GM18870 (cell line): ENCODE results near the gene MTG2.
"Not testable (repeated sequence)": the region's sequence is repeated elsewhere in the genome, so short reads cannot be mapped to it uniquely, and the experiment has no call there.

ENCODE experiments used
- ATAC-seq: cut with Tn5 transposase; IDR thresholded peaks from one replicate; pipeline ENCODE4 v1.9.1; 2021; ENCODE audit warnings: moderate library complexity; ENCODE audit not compliant: unreplicated experiment

The MTG2 gene

DNA sequence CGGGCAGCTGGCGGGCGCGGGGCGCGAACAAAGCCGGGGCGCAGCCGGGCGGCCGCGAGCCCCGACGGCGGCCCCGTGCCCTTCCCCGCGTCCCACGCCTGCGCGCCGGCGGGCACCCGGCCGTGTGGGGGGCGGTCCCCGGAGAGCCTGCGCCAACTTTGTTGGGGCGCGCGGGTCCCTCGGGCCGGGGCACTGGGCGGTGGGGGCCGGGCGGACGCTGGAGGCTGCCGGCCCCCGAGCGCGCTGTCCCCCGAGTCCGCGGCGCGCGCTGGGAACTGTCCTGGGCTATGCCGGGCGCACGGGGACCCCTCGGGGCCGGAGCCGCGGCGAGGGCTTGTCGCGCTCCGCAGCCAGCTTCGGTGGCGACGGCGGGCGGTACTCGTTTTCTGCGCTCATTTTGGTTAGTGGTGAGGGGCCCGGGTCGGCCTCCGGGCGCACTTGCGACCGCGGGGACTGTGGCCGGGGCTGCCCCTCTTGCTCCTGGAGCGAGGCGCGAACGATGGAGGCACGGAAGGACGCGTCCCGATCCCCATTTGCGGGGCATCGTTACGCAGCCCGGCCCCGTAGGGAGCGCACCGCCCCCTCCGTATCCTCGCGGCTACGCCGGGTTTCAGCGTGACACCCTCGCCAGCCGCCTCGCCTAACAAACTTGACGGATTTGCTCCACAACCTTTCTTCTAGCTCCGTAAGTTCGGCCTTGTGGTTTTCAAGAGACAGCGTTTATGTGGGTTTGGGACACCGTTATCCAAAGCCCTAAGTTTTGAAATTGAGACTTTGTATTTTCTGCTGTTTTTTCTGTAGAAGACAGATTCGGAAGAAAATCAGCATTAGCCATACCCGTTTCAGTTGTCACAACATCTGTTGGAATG lies 38.6 kb upstream of the MTG2 start:
- ATAC-seq = no peak

- no peak for ATAC-seq
These were observed 37.2 kb upstream of the MTG2 start for GRCh38 chr20:62145688-62146018.

GRCh38 chr20:62146019-62146755 lies 36.6 kb upstream of the MTG2 start:
- no peak for ATAC-seq

GRCh38 chr20:62147125-62147524 lies 35.7 kb upstream of the MTG2 start:
- ATAC-seq = no peak

- no peak for ATAC-seq
These were observed 35.3 kb upstream of the MTG2 start for GRCh38 chr20:62147528-62147927.

GRCh38 chr20:62148383-62148782 lies 34.4 kb upstream of the MTG2 start:
- ATAC-seq = not testable (repeated sequence)

DNA sequence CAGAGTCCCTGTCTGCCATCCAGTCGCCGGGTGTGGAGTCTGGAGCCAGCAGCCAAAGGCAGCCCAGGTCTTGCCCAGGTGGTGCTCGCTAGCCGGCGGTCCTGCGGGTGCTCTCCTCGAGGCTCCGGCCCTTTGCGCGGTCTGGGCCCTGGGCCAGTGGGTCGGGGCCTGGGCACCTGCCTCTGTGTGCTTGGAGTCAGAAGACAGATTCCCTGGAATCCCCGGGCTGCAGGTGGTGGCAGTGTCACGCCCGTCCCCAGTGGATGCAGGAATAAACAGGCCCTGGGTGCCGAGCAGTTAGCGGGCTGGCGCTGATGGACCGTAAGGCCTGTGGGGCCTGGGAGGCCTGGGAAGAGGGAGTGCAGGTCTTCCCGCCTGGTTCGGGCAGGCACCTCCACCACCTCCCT lies 33.9 kb upstream of the MTG2 start:
- no peak for ATAC-seq

GRCh38 chr20:62149532-62150309 lies 33.1 kb upstream of the MTG2 start:
- ATAC-seq = no peak

DNA sequence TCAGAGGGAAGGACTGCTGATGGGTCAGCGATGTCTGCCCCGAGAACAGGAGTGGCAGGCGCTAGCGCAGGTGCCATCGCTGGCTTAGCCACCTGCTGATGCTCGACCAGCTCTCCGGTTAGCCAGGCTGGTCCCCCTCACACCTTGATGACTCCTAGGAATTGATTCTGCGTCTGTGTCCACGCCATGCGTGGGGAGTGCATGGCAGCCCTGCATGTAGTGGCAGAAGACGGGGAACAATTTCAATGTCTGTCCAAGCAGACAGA lies 32.6 kb upstream of the MTG2 start:
- ATAC-seq = no peak

GRCh38 chr20:62151225-62151624 lies 31.6 kb upstream of the MTG2 start:
- ATAC-seq = no peak

DNA sequence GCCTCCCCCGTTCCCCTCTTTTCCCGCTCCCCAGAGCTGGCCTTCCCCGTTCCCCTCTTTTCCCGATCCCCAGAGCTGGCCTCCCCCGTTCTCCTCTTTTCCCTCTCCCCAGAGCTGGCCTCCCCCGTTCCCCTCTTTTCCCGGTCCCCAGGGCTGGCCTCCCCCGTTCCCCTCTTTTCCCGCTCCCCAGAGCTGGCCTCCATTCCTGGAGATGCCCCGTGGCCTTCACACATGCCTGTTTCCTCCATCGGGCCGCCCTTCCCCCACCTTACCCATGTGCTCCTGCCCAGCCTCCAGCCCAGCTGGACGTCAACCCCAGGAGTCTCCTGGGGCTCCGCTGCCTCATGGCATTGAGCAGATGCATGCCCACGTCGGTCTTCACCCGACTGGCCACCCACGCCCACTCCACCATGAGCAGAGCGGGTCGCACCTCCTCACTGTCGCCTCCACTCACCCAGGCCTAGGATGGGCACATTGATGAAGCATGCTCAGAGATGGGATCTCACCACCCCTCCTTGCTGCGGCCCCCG lies 30.9 kb upstream of the MTG2 start:
- no peak for ATAC-seq

DNA sequence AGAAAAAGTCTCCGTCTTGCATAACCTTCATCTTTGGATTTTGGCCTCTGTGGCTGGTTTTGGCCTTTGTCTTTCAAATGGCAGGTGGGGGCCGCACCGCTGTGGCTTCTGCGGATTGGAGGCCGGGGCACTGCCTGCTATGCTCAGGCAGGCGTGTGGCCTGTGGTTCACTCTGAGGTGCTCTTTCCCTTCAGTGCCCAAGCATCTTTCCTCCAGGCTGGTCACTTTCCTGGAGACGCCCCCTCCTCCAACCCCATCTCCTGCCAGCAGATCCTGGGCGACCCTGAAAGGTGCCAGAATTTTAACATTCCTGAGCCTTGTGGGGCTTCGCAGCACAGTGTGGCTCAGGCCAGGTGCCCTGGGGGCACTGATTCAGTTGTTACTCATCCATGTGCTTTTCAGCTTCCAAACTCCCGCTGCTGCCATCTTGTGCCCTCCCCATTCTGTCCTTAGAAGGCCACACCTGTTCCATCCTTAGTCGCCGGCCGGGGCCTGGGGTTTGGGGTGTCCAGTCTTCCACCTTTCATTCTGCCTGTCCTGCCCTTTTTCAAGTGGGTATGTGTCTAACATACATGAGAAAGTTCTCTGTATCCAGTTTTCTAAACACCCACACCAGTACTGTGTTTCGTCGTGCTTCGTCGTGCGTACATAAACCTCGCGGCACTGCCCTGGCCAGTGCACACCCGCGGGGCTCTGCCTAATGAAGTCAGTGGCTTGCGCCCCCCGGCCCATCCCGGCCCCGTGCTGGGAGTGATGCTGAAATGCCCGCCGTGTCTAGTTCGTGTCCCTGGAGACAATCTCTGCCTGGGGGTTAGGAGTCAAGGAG lies 27.2 kb upstream of the MTG2 start:
- no peak for ATAC-seq

GRCh38 chr20:62156254-62156556 lies 26.6 kb upstream of the MTG2 start:
- no peak for ATAC-seq

DNA sequence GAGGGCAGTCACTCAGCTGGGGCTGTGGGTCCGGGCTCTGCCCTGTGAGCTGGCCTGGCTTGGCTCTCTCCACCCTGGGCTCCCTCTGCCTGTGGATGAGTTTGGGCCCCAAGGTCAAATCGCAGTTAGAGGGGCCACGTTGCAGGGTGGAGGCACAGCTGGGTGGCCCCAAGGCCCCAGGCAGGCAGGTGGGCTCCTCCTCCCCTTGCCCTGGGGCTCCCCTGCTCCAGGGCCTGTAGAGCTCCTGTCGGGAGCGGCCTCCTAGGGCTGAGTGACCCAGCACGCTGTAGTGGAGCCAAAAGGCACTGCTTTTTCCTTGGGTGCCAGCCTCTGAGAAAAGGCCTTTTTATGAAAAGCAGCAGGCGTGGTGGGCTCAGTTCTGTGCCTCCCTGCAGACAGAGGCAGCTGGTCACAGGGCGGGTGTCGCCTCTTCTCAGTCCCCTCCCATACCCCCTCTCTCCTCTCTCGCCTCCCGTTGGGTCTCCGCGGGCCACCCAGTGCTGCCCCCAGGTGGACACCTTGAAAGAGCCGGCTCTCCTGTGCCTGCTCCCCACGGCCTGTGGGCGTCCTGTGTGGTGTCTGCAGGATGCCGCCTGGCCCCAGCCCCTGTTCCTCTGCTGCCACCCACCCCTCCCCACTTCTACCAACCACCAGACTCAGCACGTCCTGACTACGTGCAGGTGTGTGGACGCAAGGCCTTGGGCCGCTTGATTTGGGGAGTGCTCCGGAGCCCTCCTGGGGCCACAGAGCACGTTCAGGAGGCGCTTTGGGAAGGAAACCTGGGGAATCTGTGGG lies 26.0 kb upstream of the MTG2 start:
- no peak for ATAC-seq

DNA sequence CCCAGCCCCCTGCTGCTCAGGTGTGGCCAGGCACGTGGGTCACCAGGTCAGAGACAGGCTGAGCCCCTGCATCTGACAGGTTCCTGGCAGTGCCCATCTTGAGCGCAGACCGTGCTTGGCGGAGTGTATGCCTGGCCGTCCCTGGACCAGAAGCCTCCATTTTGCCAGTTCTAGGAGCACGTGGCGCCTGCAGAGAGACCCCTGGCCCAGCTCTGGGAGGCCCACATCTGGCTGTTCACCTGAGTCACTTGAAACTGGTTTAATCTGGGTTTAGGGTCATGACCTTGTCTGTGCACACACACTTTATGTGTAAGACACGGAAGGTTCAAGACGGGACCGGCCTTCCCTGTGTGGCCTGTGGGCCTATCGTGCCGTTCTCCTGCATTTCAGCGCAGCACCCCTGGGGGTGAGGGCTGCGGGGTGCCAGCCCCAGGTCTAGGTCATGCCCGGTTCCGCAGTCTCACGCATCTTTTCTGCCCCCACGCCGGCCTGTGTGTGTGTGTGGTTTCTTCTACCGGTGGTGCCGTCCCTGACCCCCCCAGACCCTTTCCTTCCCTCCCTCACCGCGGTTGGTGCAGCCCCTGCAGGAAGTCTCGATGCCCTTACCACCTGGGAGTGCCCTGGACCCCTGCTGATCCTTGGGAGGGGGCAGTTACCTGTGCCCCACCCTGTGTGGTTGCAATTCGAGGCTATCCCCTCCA lies 25.3 kb upstream of the MTG2 start:
- no peak for ATAC-seq

DNA sequence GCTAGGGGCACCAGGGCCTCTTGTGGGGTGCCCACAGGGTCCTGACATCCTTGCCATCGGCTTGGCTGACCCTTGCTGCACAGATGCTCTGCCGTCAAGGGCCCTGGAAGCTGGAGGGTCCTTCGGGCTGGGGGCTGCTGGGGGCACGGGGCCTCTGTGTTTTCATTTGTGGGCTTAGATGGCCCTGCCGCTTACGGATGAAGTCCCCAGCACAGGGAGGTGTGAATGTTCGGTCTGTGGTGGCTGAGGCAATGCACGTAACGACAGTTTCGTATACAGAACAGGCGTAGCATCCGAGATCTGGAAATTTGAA lies 24.8 kb upstream of the MTG2 start:
- ATAC-seq = no peak

GRCh38 chr20:62158541-62158940 lies 24.3 kb upstream of the MTG2 start:
- ATAC-seq = no peak

DNA sequence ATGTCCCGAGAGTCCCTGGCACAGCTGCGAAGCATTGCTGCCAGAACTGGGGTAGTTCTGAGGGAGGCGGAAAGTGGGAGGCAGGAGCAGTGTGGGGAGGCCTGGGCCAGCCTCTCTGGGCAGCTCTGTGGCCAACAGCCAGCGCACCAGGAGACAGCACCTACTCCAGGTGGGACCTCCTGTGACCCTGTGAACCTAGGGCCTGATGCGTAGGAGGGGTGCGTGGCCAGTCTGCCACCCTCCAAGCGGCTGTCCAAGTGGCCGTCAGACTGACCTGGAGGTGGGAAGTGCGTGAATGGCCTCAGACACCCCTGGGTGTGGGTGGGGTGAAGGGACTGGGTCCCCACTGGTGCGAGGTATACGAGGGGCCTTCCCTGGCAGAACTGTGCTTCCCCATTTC lies 23.8 kb upstream of the MTG2 start:
- no peak for ATAC-seq

DNA sequence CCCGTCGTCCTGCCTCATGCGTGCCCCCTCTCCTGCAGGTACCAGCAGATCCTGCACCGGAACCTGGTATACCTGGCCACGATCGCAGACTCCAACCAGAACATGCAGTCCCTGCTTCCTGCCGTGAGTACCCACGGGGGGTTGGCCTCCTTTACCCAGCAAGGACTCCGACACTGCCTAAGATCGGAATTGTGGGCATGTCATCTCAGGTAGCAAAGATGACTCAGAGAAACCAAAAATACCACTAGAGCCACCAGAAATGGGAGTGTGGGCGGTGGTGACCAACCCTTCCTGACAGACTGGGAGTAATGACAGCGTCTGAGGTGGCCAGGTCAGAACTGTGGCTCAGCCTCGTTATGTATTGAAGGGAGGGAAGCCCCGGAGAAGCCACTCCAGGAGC lies 23.0 kb upstream of the MTG2 start:
- ATAC-seq = no peak

DNA sequence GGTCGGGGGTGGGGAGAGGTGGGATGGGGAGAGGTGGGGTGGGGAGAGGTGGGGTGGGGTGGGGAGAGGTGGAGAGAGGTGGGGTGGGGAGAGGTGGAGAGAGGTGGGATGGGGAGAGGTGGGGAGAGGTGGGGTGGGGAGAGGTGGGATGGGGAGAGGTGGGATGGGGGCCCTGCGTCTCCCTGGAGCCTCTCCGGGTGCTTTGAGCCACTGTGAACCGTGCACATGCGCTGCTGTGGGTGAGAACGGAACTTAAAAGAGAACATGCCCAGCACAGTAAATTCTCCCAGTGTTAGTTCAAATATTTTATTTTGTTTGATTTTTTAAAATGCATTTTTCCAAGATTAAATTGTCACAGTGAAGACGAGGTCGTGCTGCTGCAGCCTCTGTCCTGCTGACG lies 22.6 kb upstream of the MTG2 start:
- no peak for ATAC-seq
